Glutamatergic neuron (in vitro differentiated cells): ENCODE measurements around the gene CYB561D2. TPM values are rescaled to one million over a fixed set of nuclear protein-coding genes. Genes with fewer than 3 reads are reported as not detected.

Experiments
- DNase-seq: peaks from one replicate; pipeline ENCODE4 v3.0.0; 2022
- H3K27ac Mint-ChIP-seq: one replicate; pipeline ENCODE4 v1.8.0; 2020; ENCODE audit warnings: mild to moderate bottlenecking, mixed read lengths, inconsistent platforms; ENCODE audit not compliant: unreplicated experiment
- H3K27me3 Mint-ChIP-seq: one replicate; pipeline ENCODE4 v1.8.0; 2020; ENCODE audit warnings: mild to moderate bottlenecking, moderate library complexity, mixed read lengths, inconsistent platforms; ENCODE audit not compliant: unreplicated experiment
- H3K36me3 Mint-ChIP-seq: one replicate; pipeline ENCODE4 v1.8.0; 2020; ENCODE audit warnings: mild to moderate bottlenecking, mixed read lengths, inconsistent platforms; ENCODE audit not compliant: unreplicated experiment
- H3K4me1 Mint-ChIP-seq: one replicate; pipeline ENCODE4 v1.8.0; 2020; ENCODE audit warnings: mild to moderate bottlenecking, low read depth, mixed read lengths, inconsistent platforms; ENCODE audit not compliant: unreplicated experiment
- H3K4me3 Mint-ChIP-seq: one replicate; pipeline ENCODE4 v1.8.0; 2020; ENCODE audit warnings: mild to moderate bottlenecking, mixed read lengths, inconsistent platforms; ENCODE audit not compliant: unreplicated experiment
- H3K9me3 Mint-ChIP-seq: one replicate; pipeline ENCODE4 v1.8.0; 2020; ENCODE audit warnings: mild to moderate bottlenecking, moderate library complexity, mixed read lengths, inconsistent platforms; ENCODE audit not compliant: unreplicated experiment
- total RNA-seq: library from RNA; stranded (reverse); fragmentation: NEBNext Ultra II Directional; extraction: Animal tissue kit (Norgen Biotek cat#: 25700); gene quantifications from one replicate; pipeline ENCODE4 v1.2.1, GENCODE V29; 2021; ENCODE audit not compliant: unreplicated experiment
- TF ChIP-seq, protein P1 (sequence below): fragments of 200-600 bp; sonication (generic); IDR thresholded peaks from one replicate; pipeline ENCODE4 v1.5.0; 2021; ENCODE audit not compliant: partially characterized antibody, unreplicated experiment

Gene CYB561D2
- total RNA-seq, 1 donor from 2014 or later: 12.6 TPM

DNA sequence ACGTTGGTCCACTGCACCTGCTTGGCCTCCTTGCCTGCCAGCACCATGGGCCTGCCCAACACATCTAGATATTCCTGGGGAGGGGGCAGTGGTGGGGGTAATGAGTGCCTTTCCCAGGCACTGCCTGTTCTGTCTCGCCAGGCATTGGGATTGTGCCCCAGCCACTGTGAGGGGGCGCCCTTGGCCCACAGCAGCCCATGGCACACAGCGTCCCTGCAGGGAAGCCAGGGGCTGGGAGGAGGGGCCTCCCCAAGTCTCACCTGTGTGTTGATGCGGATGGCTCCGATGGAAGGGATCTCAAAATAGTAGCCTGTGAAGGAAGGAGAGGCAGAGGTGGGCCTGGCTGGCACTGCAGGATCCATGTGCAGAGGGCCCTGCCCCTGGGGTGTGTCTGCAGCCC, 27.4 kb downstream of the CYB561D2 start:
- H3K4me1 Mint-ChIP-seq: peaks cover 16% of the 10 kb centered on the region
- H3K4me3 Mint-ChIP-seq: no peak overlapping the region
- TF ChIP-seq, protein P1, sequence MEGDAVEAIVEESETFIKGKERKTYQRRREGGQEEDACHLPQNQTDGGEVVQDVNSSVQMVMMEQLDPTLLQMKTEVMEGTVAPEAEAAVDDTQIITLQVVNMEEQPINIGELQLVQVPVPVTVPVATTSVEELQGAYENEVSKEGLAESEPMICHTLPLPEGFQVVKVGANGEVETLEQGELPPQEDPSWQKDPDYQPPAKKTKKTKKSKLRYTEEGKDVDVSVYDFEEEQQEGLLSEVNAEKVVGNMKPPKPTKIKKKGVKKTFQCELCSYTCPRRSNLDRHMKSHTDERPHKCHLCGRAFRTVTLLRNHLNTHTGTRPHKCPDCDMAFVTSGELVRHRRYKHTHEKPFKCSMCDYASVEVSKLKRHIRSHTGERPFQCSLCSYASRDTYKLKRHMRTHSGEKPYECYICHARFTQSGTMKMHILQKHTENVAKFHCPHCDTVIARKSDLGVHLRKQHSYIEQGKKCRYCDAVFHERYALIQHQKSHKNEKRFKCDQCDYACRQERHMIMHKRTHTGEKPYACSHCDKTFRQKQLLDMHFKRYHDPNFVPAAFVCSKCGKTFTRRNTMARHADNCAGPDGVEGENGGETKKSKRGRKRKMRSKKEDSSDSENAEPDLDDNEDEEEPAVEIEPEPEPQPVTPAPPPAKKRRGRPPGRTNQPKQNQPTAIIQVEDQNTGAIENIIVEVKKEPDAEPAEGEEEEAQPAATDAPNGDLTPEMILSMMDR: no peak
- no peak overlapping the region for H3K27ac Mint-ChIP-seq
- H3K27me3 Mint-ChIP-seq: peaks cover 3% of the 10 kb centered on the region
- peaks cover 4% of the 10 kb centered on the region for H3K9me3 Mint-ChIP-seq
- no peaks in the 10 kb centered on the region for H3K36me3 Mint-ChIP-seq
- no peak for DNase-seq

DNA sequence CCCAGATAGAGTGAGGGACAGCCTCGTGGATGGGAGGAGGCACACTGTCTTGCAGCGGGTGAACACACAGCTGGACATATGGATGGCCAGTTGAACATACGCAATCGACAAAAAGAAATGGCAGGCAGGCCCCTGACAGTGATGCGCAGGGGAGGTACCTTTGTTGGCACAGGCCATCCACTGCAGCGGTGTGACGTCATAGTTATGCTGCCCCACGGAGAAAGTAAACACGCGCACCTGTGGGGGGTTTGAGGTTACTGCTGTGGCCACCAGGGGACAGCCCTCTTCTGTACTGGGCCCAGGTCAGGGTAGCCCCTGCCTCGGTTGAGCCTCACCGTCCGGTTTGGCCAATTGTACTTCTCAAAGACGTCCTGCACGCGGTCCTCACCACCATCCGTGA, 28.1 kb downstream of the CYB561D2 start:
- Mint-ChIP-seq H3K27me3 (peaks cover 5% of the 10 kb centered on the region), H3K4me3 (no peak overlapping the region), H3K36me3 (no peaks in the 10 kb centered on the region), H3K4me1 (peaks cover 16% of the 10 kb centered on the region), H3K9me3 (peaks cover 5% of the 10 kb centered on the region), H3K27ac (no peak overlapping the region)
- TF ChIP-seq, protein P1: no peak
- no peak for DNase-seq

DNA sequence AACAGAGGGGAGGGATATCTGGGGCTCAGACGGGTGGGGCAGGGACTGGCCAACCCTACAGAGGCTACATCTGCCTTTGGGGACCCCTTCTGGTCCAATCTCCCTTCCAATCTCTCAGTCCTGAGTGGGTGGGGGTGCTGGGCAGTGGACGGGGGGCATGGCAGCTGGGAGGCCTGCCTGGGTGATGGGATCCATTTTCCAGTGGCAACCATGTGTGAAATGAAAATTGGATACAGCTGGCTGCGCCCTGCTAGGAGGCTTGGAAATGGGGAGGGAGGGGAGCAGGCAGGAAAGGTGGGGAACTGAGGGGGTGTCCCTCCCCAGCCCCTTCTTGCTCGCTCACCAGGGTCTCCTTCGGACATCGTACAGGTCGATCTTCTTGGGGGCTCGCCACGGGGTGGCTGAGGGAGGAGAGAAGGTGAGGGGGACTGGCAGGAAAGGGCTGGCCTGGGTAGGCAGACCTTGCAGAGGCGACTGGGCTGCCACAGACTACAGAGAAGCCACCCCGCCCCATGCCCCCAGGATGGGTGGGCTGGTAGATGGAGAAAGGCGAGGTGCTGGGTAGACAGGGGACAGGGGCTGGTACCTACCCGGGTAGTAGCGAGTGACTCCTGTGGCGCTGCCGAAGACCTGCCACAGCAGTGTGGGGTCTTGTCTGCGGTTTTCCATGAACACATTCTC, 29.9 kb downstream of the CYB561D2 start:
- H3K9me3 Mint-ChIP-seq: peaks cover 5% of the 10 kb centered on the region
- TF ChIP-seq, protein P1: no peak
- peaks cover 18% of the 10 kb centered on the region for H3K4me1 Mint-ChIP-seq
- no peaks in the 10 kb centered on the region for H3K36me3 Mint-ChIP-seq
- H3K4me3 Mint-ChIP-seq: no peak overlapping the region
- DNase-seq: no peak
- H3K27ac Mint-ChIP-seq: no peak overlapping the region
- H3K27me3 Mint-ChIP-seq: peaks cover 7% of the 10 kb centered on the region

DNA sequence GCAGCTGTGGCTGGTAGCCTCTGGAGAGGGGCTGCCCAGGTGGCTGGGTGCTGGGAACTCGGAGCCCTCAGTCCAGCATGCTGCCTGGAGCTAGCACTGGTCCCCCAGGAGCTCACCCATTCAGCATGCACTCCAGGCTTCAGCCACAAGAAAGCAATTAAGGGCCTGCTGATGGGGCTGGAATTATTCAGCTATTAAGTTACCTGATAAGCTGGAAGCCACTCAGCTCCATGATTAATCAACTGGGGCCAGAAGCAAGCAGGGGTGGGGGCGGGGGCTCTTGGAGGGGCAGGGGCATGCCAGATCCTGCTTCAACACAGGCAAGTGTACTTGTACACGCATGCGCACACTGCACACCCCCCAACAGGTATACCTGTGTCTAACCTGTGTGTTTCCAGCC, 30.7 kb downstream of the CYB561D2 start:
- no peak overlapping the region for H3K4me3 Mint-ChIP-seq
- peaks cover 7% of the 10 kb centered on the region for H3K27me3 Mint-ChIP-seq
- TF ChIP-seq, protein P1: no peak
- H3K27ac Mint-ChIP-seq: no peak overlapping the region
- no peak for DNase-seq
- peaks cover 18% of the 10 kb centered on the region for H3K4me1 Mint-ChIP-seq
- no peaks in the 10 kb centered on the region for H3K36me3 Mint-ChIP-seq
- peaks cover 5% of the 10 kb centered on the region for H3K9me3 Mint-ChIP-seq

DNA sequence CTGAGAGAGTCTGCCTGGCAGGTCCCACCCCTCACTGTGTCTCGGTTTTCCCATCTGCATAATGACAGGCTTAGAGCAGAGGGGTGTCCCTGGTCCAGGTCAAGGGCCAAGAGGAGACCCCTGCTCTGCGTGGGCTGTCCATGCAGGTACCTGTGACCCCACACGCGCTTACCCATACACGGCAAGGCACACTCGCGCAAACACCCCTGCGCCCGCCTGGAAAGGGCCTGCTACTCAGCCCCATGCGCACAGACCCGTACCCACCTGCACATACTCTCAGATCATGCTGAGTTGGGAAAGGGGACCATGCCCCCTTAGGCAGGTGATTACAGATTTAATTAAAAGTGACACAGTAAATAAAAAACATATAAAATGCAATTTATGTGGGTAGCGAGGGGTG, 32.1 kb downstream of the CYB561D2 start:
- DNase-seq: no peak
- H3K4me3 Mint-ChIP-seq: no peak overlapping the region
- TF ChIP-seq, protein P1: no peak
- peaks cover 22% of the 10 kb centered on the region for H3K4me1 Mint-ChIP-seq
- H3K27ac Mint-ChIP-seq: no peak overlapping the region
- peaks cover 8% of the 10 kb centered on the region for H3K27me3 Mint-ChIP-seq
- H3K36me3 Mint-ChIP-seq: no peaks in the 10 kb centered on the region
- H3K9me3 Mint-ChIP-seq: peaks cover 4% of the 10 kb centered on the region
